GM23248 (cell line): ENCODE measurements around the gene TEX36.

Experiments used
- EZH2 ChIP-seq: fragments of 200-600 bp; sonication (generic); IDR thresholded peaks from 2 replicates; pipeline ENCODE4 v1.6.1; 2018; ENCODE audit warnings: antibody characterized with exemption, mild to moderate bottlenecking; ENCODE audit not compliant: insufficient read depth, poor library complexity, severe bottlenecking
- EZH2phosphoT487 ChIP-seq: fragments of 200-600 bp; sonication (generic); IDR thresholded peaks from 2 replicates; pipeline ENCODE4 v1.6.1; 2018; ENCODE audit warnings: antibody characterized with exemption, moderate library complexity, mild to moderate bottlenecking, low read depth; ENCODE audit not compliant: insufficient read depth

DNA sequence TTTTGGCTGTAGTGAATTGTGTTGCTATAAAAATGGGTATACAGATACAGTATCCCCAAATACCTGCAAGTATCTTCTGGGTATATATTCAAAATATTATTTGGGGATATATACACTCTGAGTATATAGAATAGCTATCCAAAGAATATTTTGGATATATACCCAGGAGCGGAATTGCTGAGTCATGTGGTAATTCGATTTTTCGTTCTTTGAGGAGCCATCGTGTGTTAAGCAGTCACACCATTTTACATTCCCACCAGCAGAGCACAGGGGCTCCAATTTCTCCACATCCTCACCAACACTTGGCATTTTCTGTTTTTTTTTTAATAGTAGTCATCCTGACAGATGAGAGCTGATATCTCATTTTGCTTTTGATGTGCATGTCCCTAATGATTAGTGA is 61.9 kb downstream of the TEX36 start:
- TF ChIP-seq EZH2phosphoT487 (no peak), EZH2 (no peak)
